Heart left ventricle (tissue), 16 donors: Measurements from ENCODE around the gene P3H1. TPM values are rescaled to one million over a fixed set of nuclear protein-coding genes. Genes with fewer than 3 reads are reported as not detected.

ENCODE experiments used
- ATAC-seq, 4 donors: fragments of 200-7000 bp; cut with Tn5 transposase; one replicate each; pipeline ENCODE4 v1.9.1; 2020 to 2022; ENCODE audit warnings: moderate library complexity in 4 of 4, mild to moderate bottlenecking in 3 of 4, moderate number of reproducible peaks in 1 of 4
- DNase-seq, 5 donors: peaks; one replicate each; pipeline ENCODE4 v3.0.0-alpha.2; 2020
- H3K27ac ChIP-seq, 12 donors: fragments of 200-600 bp; sonication (generic) in 4 of 12; one replicate each; pipeline versions ENCODE4 v1.5.0 to v1.8.0; 2016 to 2022; ENCODE audit warnings: mild to moderate bottlenecking in 2 of 12
- H3K27me3 ChIP-seq, 9 donors: fragments of 200-600 bp; sonication (generic) in 2 of 9; one replicate each; pipeline versions ENCODE4 v1.5.1 to v1.8.0; 2016 to 2022; ENCODE audit warnings: mild to moderate bottlenecking in 3 of 9
- H3K36me3 ChIP-seq, 9 donors: fragments of 200-600 bp; sonication (generic) in 2 of 9; one replicate each; pipeline versions ENCODE4 v1.5.0 to v1.8.0; 2018 to 2022; ENCODE audit warnings: mild to moderate bottlenecking in 2 of 9
- H3K4me1 ChIP-seq, 12 donors: fragments of 200-600 bp; sonication (generic) in 4 of 12; one replicate each; pipeline versions ENCODE4 v1.5.0 to v1.8.0; 2016 to 2022; ENCODE audit warnings: mild to moderate bottlenecking in 3 of 12
- H3K4me3 ChIP-seq, 12 donors: fragments of 200-600 bp; sonication (generic) in 4 of 12; one replicate each; pipeline versions ENCODE4 v1.5.0 to v1.8.0; 2017 to 2022; ENCODE audit warnings: mild to moderate bottlenecking in 9 of 12, moderate library complexity in 4 of 12
- H3K9me3 ChIP-seq, 12 donors: fragments of 200-600 bp; sonication (generic) in 4 of 12; one replicate each; pipeline versions ENCODE4 v1.5.0 to v1.8.0; 2016 to 2022; ENCODE audit warnings: mild to moderate bottlenecking in 1 of 12
- POLR2A ChIP-seq, 2 donors: fragments of 450-650 bp; IDR thresholded peaks; one replicate each; pipeline ENCODE4 v1.6.1; 2017; ENCODE audit warnings: antibody characterized with exemption in 2 of 2, mild to moderate bottlenecking in 2 of 2, moderate library complexity in 2 of 2
- WGBS, 4 donors: extraction: QIAGEN DNeasy Blood & Tissue Kit in 2 of 4; methylation state at CpG; one replicate each; pipeline versions ENCODE4 v1.1.5 to v1.1.7; 2013 to 2018; 5-methylcytosine and 5-hydroxymethylcytosine counted together
- intact Hi-C, 10 donors: fragments of 100-400 bp; cut with DNase I; formaldehyde crosslinking; loops; one replicate each; pipeline versions ENCODE4 v1.11.1 to v1.14.2; 2022
- polyA plus RNA-seq, 2 donors: library from polyadenylated mRNA; stranded (reverse); fragments of 200-250 nt; gene quantifications; one replicate each; pipeline ENCODE4 v1.2.3, GENCODE V29; 2013
- total RNA-seq, 9 donors: library from RNA; depleted of rRNA in 2 of 9; stranded (reverse); fragments of >200 nt in 2 of 9; fragmentation: NEBNext Ultra II Directional in 3 of 9; extraction: Animal tissue kit (Norgen Biotek cat#: 25700) in 3 of 9; gene quantifications; one replicate each; pipeline versions ENCODE4 v1.1.0 to v1.2.4, GENCODE V29; 2016 to 2023
- TF ChIP-seq, protein P1 (sequence below), 12 donors: fragments of 200-600 bp; sonication (generic) in 4 of 12; IDR thresholded peaks; one replicate each; pipeline versions ENCODE4 v1.5.0 to v1.8.0; 2018 to 2022; ENCODE audit warnings: antibody characterized with exemption in 12 of 12, mild to moderate bottlenecking in 5 of 12
- donor health status: ischemic (EF 13 %, LVEDD 7.1; RV severe dilation, severe dysfunction).
- donor health status: healthy with polysubstance abuse.
- donor health status: DM: no; HTN: yes; CAD: no.
- donor health status: DM: no; HTN: no; CAD: no.
- donor health status: ischemic (EF 25% LVEDD 6.9; RV normal size, moderate dysfunction).
- donor health status: ischemic (EF 25% LVEDD 5.7; RV mildly dilated, moderate dysfunction).
- donor health status: healthy.
- donor health status: DM: yes; HTN: yes; CAD: no.
- donor health status: ischemic (EF 35%, LVEDD 5.7; RV mildly dilated, moderate dysfunction).
- donor health status: nonischemic (EF 11% LVEDD 7.7; RV severe dilation, severe dysfunction).
- donor health status: DM: yes; HTN: yes; CAD: no.
- donor health status: PGD.
- donor health status: ischemic (EF 29% LVEDD 5.4; RV normal size, mild dysfunction).
- donor health status: nonischemic (EF 23%, LVEDD 6.1; RV moderate dilation, normal function).

Gene P3H1
- total and polyA plus RNA-seq, 11 donors = 6.9 to 27.9 (median 10.7) TPM

DNA sequence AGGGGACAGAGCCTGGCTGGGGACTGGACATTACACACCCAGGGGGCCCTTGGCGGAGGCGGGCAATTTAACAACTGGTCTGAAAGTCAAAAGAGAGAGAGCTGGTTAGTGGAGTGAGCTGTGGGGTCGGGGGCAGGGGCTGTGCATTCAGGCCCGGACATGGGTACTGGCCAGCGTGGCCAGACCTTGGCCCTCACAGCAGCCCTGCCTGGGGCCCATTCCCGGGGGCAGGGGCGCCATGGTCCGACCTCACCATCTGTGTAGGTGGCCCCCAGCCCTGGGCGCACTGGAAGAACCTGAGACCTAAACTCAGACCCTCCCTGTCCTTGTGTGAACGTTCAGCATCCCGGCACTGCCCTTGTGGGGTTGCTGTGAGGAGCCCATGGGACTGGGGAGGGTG, 31.8 kb downstream of the P3H1 start:
- Histone ChIP-seq H3K4me1 (peaks cover 0 to 18% (median 0%) of the 10 kb centered on the region in 12 donors), H3K36me3 (no peaks in the 10 kb centered on the region), H3K27ac (no peak overlapping the region), H3K9me3 (no peaks in the 10 kb centered on the region), H3K4me3 (no peak overlapping the region), H3K27me3 (no peaks in the 10 kb centered on the region)
- intact Hi-C loops = no loop called here
- ATAC-seq (no peak), DNase-seq (no peak)
- 84 to 92% (median 86%) methylated on average over 4 to 11 of the region's 11 CpGs for WGBS, 4 donors
- TF ChIP-seq, protein P1, sequence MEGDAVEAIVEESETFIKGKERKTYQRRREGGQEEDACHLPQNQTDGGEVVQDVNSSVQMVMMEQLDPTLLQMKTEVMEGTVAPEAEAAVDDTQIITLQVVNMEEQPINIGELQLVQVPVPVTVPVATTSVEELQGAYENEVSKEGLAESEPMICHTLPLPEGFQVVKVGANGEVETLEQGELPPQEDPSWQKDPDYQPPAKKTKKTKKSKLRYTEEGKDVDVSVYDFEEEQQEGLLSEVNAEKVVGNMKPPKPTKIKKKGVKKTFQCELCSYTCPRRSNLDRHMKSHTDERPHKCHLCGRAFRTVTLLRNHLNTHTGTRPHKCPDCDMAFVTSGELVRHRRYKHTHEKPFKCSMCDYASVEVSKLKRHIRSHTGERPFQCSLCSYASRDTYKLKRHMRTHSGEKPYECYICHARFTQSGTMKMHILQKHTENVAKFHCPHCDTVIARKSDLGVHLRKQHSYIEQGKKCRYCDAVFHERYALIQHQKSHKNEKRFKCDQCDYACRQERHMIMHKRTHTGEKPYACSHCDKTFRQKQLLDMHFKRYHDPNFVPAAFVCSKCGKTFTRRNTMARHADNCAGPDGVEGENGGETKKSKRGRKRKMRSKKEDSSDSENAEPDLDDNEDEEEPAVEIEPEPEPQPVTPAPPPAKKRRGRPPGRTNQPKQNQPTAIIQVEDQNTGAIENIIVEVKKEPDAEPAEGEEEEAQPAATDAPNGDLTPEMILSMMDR (IDR thresholded peaks at IDR 0.05) = no peak

DNA sequence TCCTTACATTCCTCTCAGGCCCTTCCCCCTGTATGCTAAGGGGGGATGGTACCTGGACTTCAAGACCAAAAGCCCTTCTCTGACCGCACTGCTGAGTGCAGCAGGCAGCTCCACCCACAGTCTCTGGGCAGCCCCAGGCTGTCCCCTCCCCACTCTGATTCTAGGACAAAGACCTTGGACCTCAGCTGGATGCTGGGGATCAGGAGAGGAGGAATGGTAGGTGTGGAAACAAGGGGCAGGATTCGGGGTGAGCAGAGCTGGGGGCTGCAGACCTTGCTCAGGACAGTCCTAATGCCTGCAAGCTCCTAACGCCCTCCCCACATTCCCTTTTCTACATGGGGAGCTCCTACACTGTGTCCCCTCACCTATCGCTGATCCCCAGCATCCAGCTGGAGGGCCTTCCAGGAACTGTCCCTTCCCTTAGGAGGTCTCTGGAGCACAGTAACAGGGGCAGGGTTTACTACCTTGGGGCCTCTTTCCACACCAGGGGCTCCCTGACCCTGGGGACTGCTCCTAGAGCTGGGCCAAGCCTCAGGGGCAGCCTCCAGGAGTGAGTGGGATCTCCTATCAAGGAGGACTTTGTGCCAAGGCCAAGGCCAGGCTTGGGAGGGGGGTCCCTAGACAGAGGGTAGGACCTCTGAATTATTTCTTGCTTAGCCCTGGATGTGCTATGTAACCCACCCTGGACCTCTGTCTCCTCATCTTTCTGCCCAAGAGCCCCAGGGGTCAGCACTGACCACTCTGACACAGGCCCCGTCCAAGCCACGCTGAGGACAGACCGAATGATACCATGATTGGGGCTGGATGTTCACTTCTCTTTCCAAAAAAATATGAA, 32.4 kb downstream of the P3H1 start:
- intact Hi-C loops = no loop called here
- 86 to 96% (median 90%) methylated on average over 6 to 7 of the region's 7 CpGs for WGBS, 4 donors

DNA sequence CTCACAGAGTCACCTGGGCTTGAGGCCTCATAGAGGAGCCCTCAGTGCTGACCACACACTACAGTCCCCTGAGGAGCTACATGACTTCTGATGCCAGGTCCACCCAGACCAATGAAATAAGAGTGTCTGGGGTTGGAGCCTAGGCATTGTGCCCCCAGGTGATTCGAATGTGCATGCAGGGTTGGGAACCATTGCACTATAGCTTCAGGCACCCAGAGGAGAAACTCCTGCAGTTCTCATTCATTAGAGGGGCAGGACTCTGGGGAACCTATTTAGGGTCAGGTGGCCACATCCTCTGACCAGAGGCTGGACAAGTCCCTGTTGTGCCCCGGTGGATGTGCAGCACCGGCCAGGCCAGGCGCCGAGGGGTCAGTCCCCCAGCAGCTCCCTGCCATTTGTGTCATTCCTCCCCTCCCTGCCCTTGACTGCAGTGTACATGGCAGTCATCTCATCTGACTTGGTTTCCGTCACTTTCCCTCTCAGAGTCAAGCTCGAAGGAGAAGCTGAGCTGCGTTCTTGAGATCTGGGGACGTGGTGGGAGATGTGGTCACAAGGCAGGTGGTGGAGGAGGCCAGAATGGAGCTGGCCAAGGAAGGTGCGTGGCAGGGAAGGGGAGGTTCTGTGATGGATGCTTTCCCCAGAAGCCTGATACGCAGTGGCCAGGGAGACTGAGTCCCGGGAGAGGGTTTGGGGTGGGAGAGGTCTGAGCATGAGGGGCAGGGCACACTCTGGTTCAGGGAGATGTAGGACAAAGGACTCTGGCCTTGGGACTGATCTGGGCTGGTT, 33.2 kb downstream of the P3H1 start:
- DNase-seq (no peak), ATAC-seq (no peak)
- WGBS, 4 donors = 88 to 95% (median 91%) methylated on average over 8 to 12 of the region's 12 CpGs
- Histone ChIP-seq H3K27me3 (no peaks in the 10 kb centered on the region), H3K9me3 (no peaks in the 10 kb centered on the region), H3K4me3 (no peak overlapping the region), H3K27ac (no peak overlapping the region), H3K36me3 (no peaks in the 10 kb centered on the region), H3K4me1 (peaks cover 0 to 18% (median 0%) of the 10 kb centered on the region in 12 donors)
- intact Hi-C loops = no loop called here
- no peak for TF ChIP-seq POLR2A (IDR thresholded peaks at IDR 0.05)
- TF ChIP-seq, protein P1 (IDR thresholded peaks at IDR 0.05) = no peak

More for the DNA sequence above, 32.4 kb downstream of the P3H1 start:
- Histone ChIP-seq H3K27ac (no peak overlapping the region), H3K27me3 (no peaks in the 10 kb centered on the region), H3K4me3 (no peak overlapping the region), H3K36me3 (no peaks in the 10 kb centered on the region), H3K9me3 (no peaks in the 10 kb centered on the region), H3K4me1 (peaks cover 0 to 18% (median 0%) of the 10 kb centered on the region in 12 donors)
- no peak for DNase-seq
- no peak for ATAC-seq
- TF ChIP-seq, protein P1 (IDR thresholded peaks at IDR 0.05) = no peak
- TF ChIP-seq POLR2A (IDR thresholded peaks at IDR 0.05) = no peak

DNA sequence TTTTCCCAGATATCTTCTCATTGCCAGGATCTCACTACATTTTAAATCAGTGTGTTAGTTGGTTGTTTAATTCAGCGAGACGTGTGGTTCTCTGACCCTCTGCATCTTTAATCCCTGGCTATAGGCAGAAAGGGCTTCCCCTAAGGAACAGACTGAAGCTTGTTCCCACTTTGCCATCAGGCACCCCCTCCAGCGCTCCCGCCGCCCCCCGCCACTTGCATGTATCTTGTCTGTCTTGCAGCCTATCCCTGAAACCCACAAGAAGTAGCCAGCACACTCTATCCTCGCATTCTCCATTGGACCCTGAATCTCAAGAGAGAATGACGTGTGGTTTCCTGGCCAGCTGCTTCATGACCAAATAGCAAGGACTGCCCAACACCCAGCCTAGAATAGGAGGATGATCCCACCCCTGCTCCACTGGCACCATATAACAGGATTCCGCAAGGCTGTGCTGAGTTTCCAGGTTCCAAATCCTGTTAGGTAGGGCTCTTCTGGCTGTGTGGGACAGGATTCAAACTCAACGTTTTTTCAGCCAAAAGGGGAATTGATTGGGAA, 34.6 kb downstream of the P3H1 start:
- no peaks in the 10 kb centered on the region for H3K36me3 ChIP-seq
- H3K4me3 ChIP-seq = no peak overlapping the region
- ATAC-seq (peak in 1 of 4 donors; percentile 36), DNase-seq (no peak)
- H3K4me1 ChIP-seq = peaks cover 0 to 10% (median 0%) of the 10 kb centered on the region in 12 donors
- no peak overlapping the region for H3K27ac ChIP-seq
- no peaks in the 10 kb centered on the region for H3K27me3 ChIP-seq
- intact Hi-C loops = no loop called here
- TF ChIP-seq POLR2A (IDR thresholded peaks at IDR 0.05) = no peak
- TF ChIP-seq, protein P1 (IDR thresholded peaks at IDR 0.05) = no peak
- no peaks in the 10 kb centered on the region for H3K9me3 ChIP-seq
- WGBS, 4 donors = 75 to 81% (median 78%) methylated on average over 10 of the region's 10 CpGs
